ENCODE measurements around the gene TIAM1. TPM values are rescaled to one million over a fixed set of nuclear protein-coding genes. Genes with fewer than 3 reads are reported as not detected.

Gene TIAM1
- total RNA-seq, 1 donor from 2014 or later, result 6.6 TPM

- Mint-ChIP-seq H3K27ac (ENCODE audit: unreplicated experiment) (no peak overlapping the region), H3K27me3 (ENCODE audit: low read depth) (no peaks in the 10 kb centered on the region), H3K4me3 (ENCODE audit: unreplicated experiment) (no peak overlapping the region), H3K4me1 (ENCODE audit: low read depth) (peaks cover 22% of the 10 kb centered on the region), H3K36me3 (ENCODE audit: low read depth) (no peaks in the 10 kb centered on the region), H3K9me3 (ENCODE audit: low read depth) (no peaks in the 10 kb centered on the region)
- no peak for DNase-seq (ENCODE audit: low spot score)
- no peak for TF ChIP-seq CTCF (IDR thresholded peaks at IDR 0.05)
Observed at GRCh38 chr21:31140676-31141075, 203.4 kb downstream of the TIAM1 start.

GRCh38 chr21:31140025-31140424 lies 204.0 kb downstream of the TIAM1 start:
- TF ChIP-seq CTCF (IDR thresholded peaks at IDR 0.05), result no peak
- Mint-ChIP-seq H3K36me3 (ENCODE audit: low read depth) (no peaks in the 10 kb centered on the region), H3K27me3 (ENCODE audit: low read depth) (no peaks in the 10 kb centered on the region), H3K4me3 (ENCODE audit: unreplicated experiment) (no peak overlapping the region), H3K4me1 (ENCODE audit: low read depth) (peaks cover 28% of the 10 kb centered on the region), H3K9me3 (ENCODE audit: low read depth) (no peaks in the 10 kb centered on the region), H3K27ac (ENCODE audit: unreplicated experiment) (no peak overlapping the region)
- no peak for DNase-seq (ENCODE audit: low spot score)

- Mint-ChIP-seq H3K36me3 (ENCODE audit: low read depth) (peaks cover 3% of the 10 kb centered on the region), H3K27me3 (ENCODE audit: low read depth) (no peaks in the 10 kb centered on the region), H3K4me3 (ENCODE audit: unreplicated experiment) (no peak overlapping the region), H3K27ac (ENCODE audit: unreplicated experiment) (no peak overlapping the region), H3K4me1 (ENCODE audit: low read depth) (peaks cover 31% of the 10 kb centered on the region), H3K9me3 (ENCODE audit: low read depth) (no peaks in the 10 kb centered on the region)
- TF ChIP-seq CTCF (IDR thresholded peaks at IDR 0.05), result no peak
- DNase-seq (ENCODE audit: low spot score), result no peak
Observed at GRCh38 chr21:31137960-31138359, 206.1 kb downstream of the TIAM1 start.

GRCh38 chr21:31136891-31137290 lies 207.2 kb downstream of the TIAM1 start:
- no peak for TF ChIP-seq CTCF (IDR thresholded peaks at IDR 0.05)
- Mint-ChIP-seq H3K27me3 (ENCODE audit: low read depth) (no peaks in the 10 kb centered on the region), H3K4me1 (ENCODE audit: low read depth) (peaks cover 28% of the 10 kb centered on the region), H3K4me3 (ENCODE audit: unreplicated experiment) (no peak overlapping the region), H3K9me3 (ENCODE audit: low read depth) (peaks cover 2% of the 10 kb centered on the region), H3K36me3 (ENCODE audit: low read depth) (peaks cover 3% of the 10 kb centered on the region), H3K27ac (ENCODE audit: unreplicated experiment) (peak overlapping the region; percentile 19)
- DNase-seq (ENCODE audit: low spot score), result no peak

GRCh38 chr21:31135531-31136184 lies 208.4 kb downstream of the TIAM1 start:
- peaks cover 2% of the 10 kb centered on the region for H3K9me3 Mint-ChIP-seq (ENCODE audit: low read depth)
- peaks cover 3% of the 10 kb centered on the region for H3K36me3 Mint-ChIP-seq (ENCODE audit: low read depth)
- H3K27ac Mint-ChIP-seq (ENCODE audit: unreplicated experiment), result peak overlapping the region; percentile 69
- no peak for TF ChIP-seq CTCF (IDR thresholded peaks at IDR 0.05)
- H3K4me3 Mint-ChIP-seq (ENCODE audit: unreplicated experiment), result no peak overlapping the region
- DNase-seq (ENCODE audit: low spot score), result no peak
- peaks cover 22% of the 10 kb centered on the region for H3K4me1 Mint-ChIP-seq (ENCODE audit: low read depth)
- no peaks in the 10 kb centered on the region for H3K27me3 Mint-ChIP-seq (ENCODE audit: low read depth)
